HCT116 (cell line): ENCODE measurements around the gene MYRF. TPM values are rescaled to one million over a fixed set of nuclear protein-coding genes. Genes with fewer than 3 reads are reported as not detected.

Experiments
- ATAC-seq: fragments of 200-7000 bp; cut with Tn5 transposase; 2 replicates; pipeline ENCODE4 v1.9.1; 2020; ENCODE audit warnings: mild to moderate bottlenecking, moderate library complexity
- BruUV-seq: library from RNA; stranded (reverse); fragments of 400-500 nt; replicated peaks from 2 replicates; lab custom pipeline; 2021; lab: Mats Ljungman, UMichigan
- CTCF ChIA-PET: fragments of 300-600 bp; sonication (Branson Sonifier 250); formaldehyde crosslinking; loops from one replicate; lab custom pipeline; 2021; ENCODE audit warnings: antibody characterized with exemption; lab: Charles Lee
- POLR2A ChIA-PET: fragments of 300-600, 350-600 bp; sonication (Branson Sonifier 250); formaldehyde crosslinking; loops from one replicate; lab custom pipeline; 2021; ENCODE audit warnings: antibody characterized with exemption; lab: Charles Lee
- RAD21 ChIA-PET, 2 experiments: fragments of 300-600 bp; sonication (Branson Sonifier 250); formaldehyde crosslinking; loops; one replicate each; lab custom pipeline; 2023; ENCODE audit warnings: low total read pairs in 2 of 2; ENCODE audit not compliant: uncharacterized antibody in 2 of 2, unreplicated experiment in 2 of 2, low non-redundant PET in 1 of 2; lab: Charles Lee
- DNase-seq: peaks from one replicate; pipeline ENCODE4 v3.0.0-alpha.2; 2010; ENCODE audit warnings: low read depth, low spot score
- H2AFZ ChIP-seq: fragments of 200-600 bp; shearing (Covaris generic), sonication (generic); 2 replicates; pipeline ENCODE4 v1.6.1; 2017; ENCODE audit warnings: low read depth, mixed run types, mixed read lengths, antibody characterized with exemption, low read length; ENCODE audit not compliant: poor library complexity, severe bottlenecking
- H3K27ac ChIP-seq: 2 replicates; pipeline ENCODE4 v1.5.1; 2012; ENCODE audit warnings: low read depth, low read length
- H3K27me3 ChIP-seq: fragments of 200-600 bp; sonication (generic); 2 replicates; pipeline ENCODE4 v1.6.1; 2016; ENCODE audit warnings: mixed run types, low read length, mixed read lengths; ENCODE audit not compliant: insufficient read depth
- H3K36me3 ChIP-seq, 2 experiments: fragments of 200-500 bp in 1 of 2; fragments of 200-600 bp in 1 of 2; sonication (Bioruptor generic) in 1 of 2; sonication (generic) in 1 of 2; 2 replicates each; pipeline versions ENCODE4 v1.5.1 to v1.6.1; 2014 to 2016; ENCODE audit warnings: low read length in 2 of 2, inconsistent platforms in 1 of 2, mixed read lengths in 1 of 2, mixed run types in 1 of 2; ENCODE audit not compliant: insufficient read depth in 2 of 2, control insufficient read depth in 1 of 2
- H3K4me1 ChIP-seq, 2 experiments: fragments of 200-600 bp in 1 of 2; sonication (generic) in 1 of 2; 2 replicates each; pipeline versions ENCODE4 v1.5.1 to v1.6.1; 2012 to 2017; ENCODE audit warnings: low read length in 2 of 2, inconsistent platforms in 1 of 2, mild to moderate bottlenecking in 1 of 2, mixed read lengths in 1 of 2, mixed run types in 1 of 2, moderate library complexity in 1 of 2; ENCODE audit not compliant: insufficient read depth in 2 of 2, control insufficient read depth in 1 of 2
- H3K4me2 ChIP-seq: fragments of 200-600 bp; sonication (generic); 2 replicates; pipeline ENCODE4 v1.6.1; 2017; ENCODE audit warnings: mixed run types, low read length, mixed read lengths
- H3K4me3 ChIP-seq, 2 experiments: fragments of 200-600 bp in 1 of 2; sonication (generic) in 1 of 2; replicated peaks in 1 of 2; 2 replicates each; pipeline ENCODE4 v1.5.1; 2011 to 2016; ENCODE audit warnings: low read length in 2 of 2, control low read depth in 1 of 2, low read depth in 1 of 2, mild to moderate bottlenecking in 1 of 2, mixed read lengths in 1 of 2, mixed run types in 1 of 2
- H3K79me2 ChIP-seq: fragments of 200-600 bp; sonication (generic); 2 replicates; pipeline ENCODE4 v1.6.1; 2017; ENCODE audit warnings: mild to moderate bottlenecking, mixed run types, low read length, moderate library complexity, mixed read lengths; ENCODE audit not compliant: insufficient read depth
- H3K9ac ChIP-seq: fragments of 200-600 bp; sonication (generic); 2 replicates; pipeline ENCODE4 v1.6.1; 2016; ENCODE audit warnings: low read length, mixed read lengths
- H3K9me2 ChIP-seq: fragments of 200-600 bp; sonication (generic), shearing (Covaris generic); 2 replicates; pipeline ENCODE4 v1.6.1; 2017; ENCODE audit warnings: mixed run types, mild to moderate bottlenecking, moderate library complexity; ENCODE audit not compliant: insufficient read depth
- H3K9me3 ChIP-seq, 2 experiments: fragments of 200-500 bp in 1 of 2; fragments of 200-600 bp in 1 of 2; sonication (Bioruptor generic) in 1 of 2; sonication (generic) in 1 of 2; 2 replicates each; pipeline ENCODE4 v1.6.1; 2014 to 2017; ENCODE audit warnings: low read length in 2 of 2, mixed read lengths in 2 of 2, inconsistent platforms in 1 of 2, low read depth in 1 of 2, mild to moderate bottlenecking in 1 of 2, mixed run types in 1 of 2, moderate library complexity in 1 of 2; ENCODE audit not compliant: control insufficient read depth in 1 of 2, insufficient read depth in 1 of 2
- H4K20me1 ChIP-seq: fragments of 200-600 bp; sonication (generic), shearing (Covaris generic); 2 replicates; pipeline ENCODE4 v1.6.1; 2017; ENCODE audit warnings: mixed run types, mild to moderate bottlenecking, moderate library complexity; ENCODE audit not compliant: insufficient read depth
- ELF1 ChIP-seq: IDR thresholded peaks from 2 replicates; pipeline ENCODE4 v1.6.1; 2012; ENCODE audit warnings: low read depth, borderline replicate concordance
- MAX ChIP-seq: IDR thresholded peaks from 2 replicates; pipeline ENCODE4 v1.6.1; 2012
- REST ChIP-seq: IDR thresholded peaks from 2 replicates; pipeline ENCODE4 v1.6.1; 2012; ENCODE audit warnings: low read depth
- SIN3A ChIP-seq: IDR thresholded peaks from 2 replicates; pipeline ENCODE4 v1.6.1; 2012; ENCODE audit warnings: low read depth
- ZBTB33 ChIP-seq: IDR thresholded peaks from 2 replicates; pipeline ENCODE4 v1.6.1; 2011; ENCODE audit warnings: mild to moderate bottlenecking, low read length, moderate library complexity; ENCODE audit not compliant: insufficient replicate concordance; ENCODE audit errors: extremely low read depth
- intact Hi-C: fragments of 100-400 bp; cut with micrococcal nuclease; formaldehyde crosslinking; loops from 2 replicates; pipeline ENCODE4 v1.10.0; 2022
- total RNA-seq: library from RNA; stranded (reverse); gene quantifications from one replicate; pipeline ENCODE4 v1.2.1, GENCODE V29; 2021; ENCODE audit not compliant: unreplicated experiment

The MYRF gene
- total RNA-seq, 1 experiment from 2014 or later = 52.3 TPM

- intact Hi-C loops = no loop called here
- Histone ChIP-seq H3K9me3 (no peaks in the 10 kb centered on the region), H4K20me1 (no peaks in the 10 kb centered on the region), H3K36me3 (no peaks in the 10 kb centered on the region), H3K27ac (no peak overlapping the region), H3K4me1 (peaks cover 23 to 57% of the 10 kb centered on the region in 2 experiments), H3K27me3 (no peaks in the 10 kb centered on the region), H3K4me2 (peak overlapping the region; percentile 54), H3K9ac (no peak overlapping the region; the same call in 1 of the 2 replicates), H3K4me3 (no peak overlapping the region), H3K9me2 (no peaks in the 10 kb centered on the region), H2AFZ (no peak overlapping the region), H3K79me2 (peaks cover 37% of the 10 kb centered on the region; the same call in 1 of the 2 replicates)
- ChIA-PET CTCF (interaction anchor here (0.8 to 1.6 kb wide), 5 partner anchors 11 to 137 kb away, joined by 3 to 4 read pairs (median 3); no protein-coding TSS in a partner anchor), RAD21 (no interaction called here), POLR2A (no interaction called here)
- TF ChIP-seq ELF1 (no peak), REST (no peak), SIN3A (no peak), ZBTB33 (no peak), MAX (no peak)
- BruUV-seq = no TSS peak
- ATAC-seq (no peak), DNase-seq (no peak)
Observed at GRCh38 chr11:61761440-61762222, 9.2 kb downstream of the MYRF start.
